Stimulated activated memory B cell treated with anti-CD40 and anti-IgM and Interleukin-4, amounts not matched to agents 10 μg/mL and 1 μg/mL and 100 μg/mL, for 72 hours (primary cell): Measurements from ENCODE around the gene PSD.

Experiments
- ATAC-seq: fragments of 150-1000 bp; cut with Tn5 transposase; 2 replicates; pipeline ENCODE4 v1.10.0; 2021
- H3K27ac Mint-ChIP-seq: one replicate; pipeline ENCODE4 v1.8.0; 2022; ENCODE audit warnings: mild to moderate bottlenecking, mixed read lengths
- H3K27me3 Mint-ChIP-seq: one replicate; pipeline ENCODE4 v1.8.0; 2022; ENCODE audit warnings: mixed read lengths
- H3K36me3 Mint-ChIP-seq: one replicate; pipeline ENCODE4 v1.8.0; 2022; ENCODE audit warnings: mixed read lengths
- H3K4me1 Mint-ChIP-seq: one replicate; pipeline ENCODE4 v1.8.0; 2022; ENCODE audit warnings: mixed read lengths
- H3K4me3 Mint-ChIP-seq: one replicate; pipeline ENCODE4 v1.8.0; 2022; ENCODE audit warnings: mild to moderate bottlenecking, moderate library complexity, mixed read lengths
- H3K9me3 Mint-ChIP-seq: one replicate; pipeline ENCODE4 v1.8.0; 2022; ENCODE audit warnings: mixed read lengths

The PSD gene

DNA sequence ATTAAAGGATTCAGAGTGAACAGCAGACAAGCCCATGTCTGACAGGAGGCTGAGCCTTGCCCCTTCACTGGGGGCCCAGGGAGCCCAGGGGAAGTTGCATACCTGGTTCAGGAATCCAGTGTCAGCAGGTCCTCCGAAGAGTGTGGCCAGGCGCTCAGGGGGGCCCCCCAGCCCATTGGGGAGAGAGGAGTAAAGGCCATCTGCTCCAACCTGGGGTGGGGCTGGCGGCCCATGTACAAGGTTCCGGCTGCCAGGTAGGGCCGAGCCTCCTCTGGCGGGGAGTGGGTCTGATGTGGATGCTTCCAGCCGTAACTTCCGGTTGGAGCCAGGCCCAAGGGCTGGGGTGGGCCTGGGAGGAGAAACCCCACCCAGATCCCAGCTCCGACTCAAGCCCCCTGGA lies 2.3 kb downstream of the PSD start:
- H3K9me3 Mint-ChIP-seq, result no peaks in the 10 kb centered on the region
- H3K36me3 Mint-ChIP-seq, result no peaks in the 10 kb centered on the region
- no peak overlapping the region for H3K4me3 Mint-ChIP-seq
- peaks cover 52% of the 10 kb centered on the region for H3K4me1 Mint-ChIP-seq
- H3K27me3 Mint-ChIP-seq, result peaks cover 73% of the 10 kb centered on the region
- no peak for ATAC-seq
- no peak overlapping the region for H3K27ac Mint-ChIP-seq

DNA sequence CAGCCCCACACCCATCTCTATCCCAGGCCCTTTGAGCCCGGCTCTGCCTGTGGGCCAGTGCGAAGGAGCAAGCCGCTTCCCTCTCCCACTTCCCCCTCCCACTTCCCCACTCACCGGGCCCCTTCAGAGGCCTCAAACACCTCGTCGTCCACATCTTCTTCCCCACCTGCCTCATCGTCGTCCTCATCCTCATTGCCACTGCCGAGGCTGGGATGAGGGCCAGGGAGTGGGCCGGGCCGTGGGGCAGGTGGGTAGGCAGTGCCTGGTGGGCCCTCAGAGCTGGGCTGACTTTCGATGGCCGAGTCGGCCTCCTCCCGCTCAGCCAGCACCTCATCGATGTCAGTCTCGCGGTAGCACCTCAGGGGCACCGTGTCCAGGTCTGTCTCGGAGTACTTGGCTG lies 3.8 kb downstream of the PSD start:
- no peak overlapping the region for H3K4me3 Mint-ChIP-seq
- H3K4me1 Mint-ChIP-seq, result peaks cover 53% of the 10 kb centered on the region
- no peak for ATAC-seq
- peaks cover 86% of the 10 kb centered on the region for H3K27me3 Mint-ChIP-seq
- no peaks in the 10 kb centered on the region for H3K36me3 Mint-ChIP-seq
- H3K9me3 Mint-ChIP-seq, result no peaks in the 10 kb centered on the region
- no peak overlapping the region for H3K27ac Mint-ChIP-seq

- H3K36me3 Mint-ChIP-seq, result no peaks in the 10 kb centered on the region
- H3K27me3 Mint-ChIP-seq, result peaks cover 87% of the 10 kb centered on the region
- no peak overlapping the region for H3K27ac Mint-ChIP-seq
- no peaks in the 10 kb centered on the region for H3K9me3 Mint-ChIP-seq
- H3K4me3 Mint-ChIP-seq, result no peak overlapping the region
- no peak for ATAC-seq
- H3K4me1 Mint-ChIP-seq, result peaks cover 51% of the 10 kb centered on the region
Observed at GRCh38 chr10:102413806-102414561, 4.6 kb downstream of the PSD start.

GRCh38 chr10:102413053-102413705 lies 5.4 kb downstream of the PSD start:
- ATAC-seq, result peak; percentile 31
- H3K4me3 Mint-ChIP-seq, result no peak overlapping the region
- no peaks in the 10 kb centered on the region for H3K36me3 Mint-ChIP-seq
- peaks cover 86% of the 10 kb centered on the region for H3K27me3 Mint-ChIP-seq
- no peaks in the 10 kb centered on the region for H3K9me3 Mint-ChIP-seq
- no peak overlapping the region for H3K27ac Mint-ChIP-seq
- peaks cover 52% of the 10 kb centered on the region for H3K4me1 Mint-ChIP-seq

DNA sequence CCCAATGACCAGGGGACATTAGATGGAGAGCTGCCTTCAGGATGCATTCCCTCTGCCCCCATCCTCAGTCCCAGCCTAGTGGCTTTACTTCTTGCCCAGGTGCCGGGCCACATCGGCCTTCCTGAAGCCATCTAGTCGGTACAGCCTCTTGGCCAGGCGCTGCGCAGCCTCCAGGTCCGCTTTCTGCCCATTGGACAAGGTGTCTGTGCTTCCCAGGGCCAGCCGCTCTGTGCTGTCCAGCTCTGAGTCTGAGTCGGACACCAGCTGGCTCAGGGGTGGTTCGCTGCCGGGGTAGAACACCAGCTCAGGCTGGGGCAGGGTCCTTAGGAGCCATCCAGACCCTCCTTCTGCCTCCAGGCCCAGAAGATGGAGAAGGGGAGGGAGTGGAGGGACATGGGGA lies 6.3 kb downstream of the PSD start:
- H3K27me3 Mint-ChIP-seq, result peaks cover 86% of the 10 kb centered on the region
- H3K4me3 Mint-ChIP-seq, result no peak overlapping the region
- H3K9me3 Mint-ChIP-seq, result no peaks in the 10 kb centered on the region
- peaks cover 49% of the 10 kb centered on the region for H3K4me1 Mint-ChIP-seq
- no peaks in the 10 kb centered on the region for H3K36me3 Mint-ChIP-seq
- no peak for ATAC-seq
- no peak overlapping the region for H3K27ac Mint-ChIP-seq

DNA sequence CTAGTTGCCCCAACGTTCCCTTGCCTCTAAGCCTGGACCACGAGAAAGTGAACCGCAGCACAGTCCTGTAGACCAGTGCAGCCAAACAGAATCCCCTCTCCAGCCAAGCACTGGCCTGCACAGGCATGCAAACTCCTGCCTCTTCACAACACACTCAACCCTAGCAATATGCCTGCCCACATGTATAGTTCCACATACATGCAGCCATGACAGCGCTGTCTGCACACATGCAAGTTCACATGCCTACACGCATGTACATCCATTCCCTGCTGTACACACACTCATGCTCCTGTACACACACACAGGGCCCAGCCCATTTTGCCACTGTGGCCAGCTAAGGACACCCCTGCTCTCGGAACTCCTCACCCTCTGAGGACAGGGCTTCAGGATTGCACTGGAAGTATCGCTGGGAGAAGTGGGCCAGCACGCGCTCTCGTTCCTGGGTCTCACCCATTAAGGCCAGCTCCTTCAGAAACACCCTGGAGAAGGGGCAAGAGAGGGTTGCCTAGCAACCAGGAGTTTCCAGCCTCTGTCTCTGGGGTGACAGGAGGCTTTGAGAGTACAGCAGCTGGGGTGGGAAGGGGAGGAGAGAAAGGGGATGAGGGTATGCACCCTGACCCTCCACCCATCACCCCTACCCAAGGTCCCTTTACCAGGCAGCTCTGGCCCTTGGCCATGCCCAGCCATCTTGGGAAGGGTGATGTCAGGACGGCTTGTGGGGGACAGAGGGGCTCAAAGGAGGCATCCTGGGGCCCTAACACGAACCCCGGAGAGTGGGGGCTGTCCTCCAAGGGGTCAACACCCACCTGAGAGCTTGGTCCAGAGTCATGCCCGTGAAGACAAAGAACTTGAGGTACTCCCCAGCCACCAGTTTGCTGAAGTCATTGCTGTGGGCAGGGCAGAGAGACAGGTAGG lies 7.0 kb downstream of the PSD start:
- H3K27me3 Mint-ChIP-seq, result peaks cover 86% of the 10 kb centered on the region
- no peak overlapping the region for H3K27ac Mint-ChIP-seq
- H3K4me1 Mint-ChIP-seq, result peaks cover 49% of the 10 kb centered on the region
- no peaks in the 10 kb centered on the region for H3K9me3 Mint-ChIP-seq
- H3K4me3 Mint-ChIP-seq, result peak overlapping the region; percentile 30
- no peaks in the 10 kb centered on the region for H3K36me3 Mint-ChIP-seq
- no peak for ATAC-seq

- peaks cover 75% of the 10 kb centered on the region for H3K27me3 Mint-ChIP-seq
- H3K27ac Mint-ChIP-seq, result no peak overlapping the region
- H3K4me3 Mint-ChIP-seq, result peak overlapping the region; percentile 40
- no peaks in the 10 kb centered on the region for H3K9me3 Mint-ChIP-seq
- no peak for ATAC-seq
- H3K4me1 Mint-ChIP-seq, result peaks cover 49% of the 10 kb centered on the region
- no peaks in the 10 kb centered on the region for H3K36me3 Mint-ChIP-seq
Observed at GRCh38 chr10:102410429-102411073, 8.0 kb downstream of the PSD start.

GRCh38 chr10:102409604-102410428 lies 8.8 kb downstream of the PSD start:
- no peak overlapping the region for H3K27ac Mint-ChIP-seq
- peak overlapping the region; percentile 40 for H3K4me3 Mint-ChIP-seq
- ATAC-seq, result no peak
- peaks cover 68% of the 10 kb centered on the region for H3K27me3 Mint-ChIP-seq
- no peaks in the 10 kb centered on the region for H3K36me3 Mint-ChIP-seq
- no peaks in the 10 kb centered on the region for H3K9me3 Mint-ChIP-seq
- H3K4me1 Mint-ChIP-seq, result peaks cover 47% of the 10 kb centered on the region

DNA sequence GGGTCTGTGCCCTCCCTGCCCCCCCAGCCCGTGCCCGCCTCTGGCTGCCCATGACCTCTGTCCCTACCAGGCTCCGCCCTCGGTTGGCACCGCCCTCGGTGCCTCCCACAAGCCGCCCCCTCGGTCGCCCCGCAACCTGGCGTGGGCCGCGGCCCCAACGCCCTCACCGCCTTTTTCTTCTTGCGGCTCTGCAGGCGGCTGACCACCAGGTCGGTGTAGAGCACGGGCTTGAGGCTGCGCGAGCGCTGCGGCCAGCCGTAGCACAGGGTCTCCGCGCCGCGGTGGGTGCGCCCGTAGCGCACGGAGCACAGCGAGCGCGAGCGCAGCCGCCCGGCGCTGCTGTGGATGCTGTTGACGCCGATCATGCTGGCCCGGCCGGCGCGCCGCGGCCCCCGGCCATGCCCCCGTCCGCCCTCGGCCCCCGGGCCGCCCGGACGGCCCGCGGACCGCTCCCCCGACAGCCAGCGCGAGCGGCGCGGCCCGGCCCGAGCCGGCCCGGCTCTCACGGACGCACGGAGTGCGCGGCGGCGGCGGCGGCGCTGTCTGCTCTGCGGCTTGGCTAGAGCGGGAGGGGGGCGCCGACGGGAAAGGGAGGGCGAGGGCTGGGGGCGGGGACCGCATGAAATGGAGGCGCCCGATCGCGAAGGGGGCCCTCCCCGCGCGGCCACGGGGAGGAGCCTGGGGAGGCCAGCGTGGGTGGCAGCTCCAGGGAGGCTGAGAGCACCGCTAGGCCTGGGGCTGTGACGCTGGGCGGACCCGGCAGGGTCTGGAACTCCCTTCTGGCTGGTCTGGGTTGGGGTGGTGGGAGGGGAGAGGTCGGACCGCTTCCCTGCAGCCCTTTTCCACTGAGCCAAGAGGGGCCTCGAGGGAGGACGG lies 9.6 kb downstream of the PSD start:
- Mint-ChIP-seq H3K4me1 (peaks cover 40% of the 10 kb centered on the region), H3K27ac (no peak overlapping the region), H3K9me3 (no peaks in the 10 kb centered on the region), H3K36me3 (no peaks in the 10 kb centered on the region), H3K4me3 (peak overlapping the region; percentile 40), H3K27me3 (peaks cover 60% of the 10 kb centered on the region)
- peak; percentile 58 for ATAC-seq

- no peak overlapping the region for H3K27ac Mint-ChIP-seq
- H3K36me3 Mint-ChIP-seq, result no peaks in the 10 kb centered on the region
- H3K9me3 Mint-ChIP-seq, result no peaks in the 10 kb centered on the region
- peaks cover 46% of the 10 kb centered on the region for H3K4me1 Mint-ChIP-seq
- peak overlapping the region; percentile 42 for H3K4me3 Mint-ChIP-seq
- no peak for ATAC-seq
- peaks cover 58% of the 10 kb centered on the region for H3K27me3 Mint-ChIP-seq
Observed at GRCh38 chr10:102408131-102408727, 10.4 kb downstream of the PSD start.

- Mint-ChIP-seq H3K4me1 (peaks cover 43% of the 10 kb centered on the region), H3K27ac (no peak overlapping the region), H3K27me3 (peaks cover 55% of the 10 kb centered on the region), H3K4me3 (no peak overlapping the region), H3K36me3 (peaks cover 1% of the 10 kb centered on the region), H3K9me3 (no peaks in the 10 kb centered on the region)
- no peak for ATAC-seq
Observed at GRCh38 chr10:102407425-102408130, 11.0 kb downstream of the PSD start.

GRCh38 chr10:102406815-102407214 lies 11.8 kb downstream of the PSD start:
- no peak for ATAC-seq
- Mint-ChIP-seq H3K9me3 (no peaks in the 10 kb centered on the region), H3K27ac (no peak overlapping the region), H3K36me3 (peaks cover 9% of the 10 kb centered on the region), H3K27me3 (peaks cover 47% of the 10 kb centered on the region), H3K4me1 (peaks cover 47% of the 10 kb centered on the region), H3K4me3 (no peak overlapping the region)

DNA sequence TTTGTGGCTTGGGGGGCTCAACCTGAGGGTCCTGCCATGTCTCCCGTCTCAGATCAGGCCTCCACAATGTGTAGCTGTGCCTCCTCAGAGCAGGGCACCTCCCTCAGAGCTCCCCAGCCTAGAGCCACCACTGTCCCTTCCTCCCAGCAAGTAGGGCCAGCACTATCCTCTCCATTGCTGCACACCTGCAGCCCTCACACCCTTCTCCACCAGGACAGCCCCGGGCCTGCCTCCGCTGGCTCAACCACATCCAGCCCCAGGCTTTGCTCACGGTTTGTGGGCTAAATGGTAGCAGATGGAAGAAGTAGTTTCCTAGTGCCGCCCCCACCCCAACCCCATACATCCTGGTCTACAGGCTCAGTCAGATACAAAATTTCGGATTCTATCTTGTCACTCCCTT lies 13.0 kb downstream of the PSD start:
- no peaks in the 10 kb centered on the region for H3K9me3 Mint-ChIP-seq
- no peak overlapping the region for H3K4me3 Mint-ChIP-seq
- ATAC-seq, result no peak
- H3K4me1 Mint-ChIP-seq, result peaks cover 43% of the 10 kb centered on the region
- H3K27ac Mint-ChIP-seq, result peak overlapping the region; percentile 19
- peaks cover 20% of the 10 kb centered on the region for H3K36me3 Mint-ChIP-seq
- peaks cover 35% of the 10 kb centered on the region for H3K27me3 Mint-ChIP-seq
